PC-3 (cell line): ENCODE data around the gene MYH6.

ENCODE experiments used
- CTCF ChIP-seq: fragments of 300-600 bp; sonication (generic); conservative IDR thresholded peaks from 2 replicates; pipeline ENCODE4 v1.5.1; 2017; ENCODE audit warnings: antibody characterized with exemption, low read depth, mild to moderate bottlenecking, low read length
- EZH2 ChIP-seq: fragments of 300-600 bp; sonication (generic); IDR thresholded peaks from one replicate; pipeline ENCODE4 v1.6.1; 2017; ENCODE audit warnings: antibody characterized with exemption, mild to moderate bottlenecking, low read length; ENCODE audit not compliant: unreplicated experiment
- EZH2phosphoT487 ChIP-seq: fragments of 300-600 bp; sonication (generic); IDR thresholded peaks from 2 replicates; pipeline ENCODE4 v1.6.1; 2018; ENCODE audit warnings: mild to moderate bottlenecking, antibody characterized with exemption, low read length, borderline replicate concordance

- no peak for TF ChIP-seq EZH2phosphoT487
- TF ChIP-seq CTCF: no peak
- no peak for TF ChIP-seq EZH2
Observed at GRCh38 chr14:23355871-23356435, 52.1 kb downstream of the MYH6 start.
